Peyer's patch (tissue), 4 donors: ENCODE data around the gene NR1D1. TPM values are rescaled to one million over a fixed set of nuclear protein-coding genes. Genes with fewer than 3 reads are reported as not detected.

Experiments used
- DNase-seq, 3 donors: peaks; one replicate each; pipeline ENCODE4 v3.0.0-alpha.2; 2017 to 2019
- H3K27ac ChIP-seq, 4 donors: fragments of 200-600 bp; sonication (generic); one replicate each; pipeline ENCODE4 v1.5.1; 2016 to 2019
- H3K27me3 ChIP-seq, 2 donors: fragments of 200-600 bp; sonication (generic); one replicate each; pipeline ENCODE4 v1.5.1; 2019
- H3K36me3 ChIP-seq, 3 donors: fragments of 200-600 bp; sonication (generic); one replicate each; pipeline ENCODE4 v1.5.1; 2016 to 2019
- H3K4me1 ChIP-seq, 4 donors: fragments of 200-600 bp; sonication (generic); one replicate each; pipeline ENCODE4 v1.5.1; 2016 to 2019
- H3K4me3 ChIP-seq, 4 donors: fragments of 200-600 bp; sonication (generic); 1 replicate in 3 of 4; 2 replicates in 1 of 4; pipeline ENCODE4 v1.5.1; 2016 to 2019; ENCODE audit warnings: mild to moderate bottlenecking in 1 of 4
- H3K9me3 ChIP-seq, 4 donors: fragments of 200-600 bp; sonication (generic); one replicate each; pipeline ENCODE4 v1.5.1; 2016 to 2019; ENCODE audit warnings: mild to moderate bottlenecking in 1 of 4
- CTCF ChIP-seq, 6 experiments: fragments of 450-650 bp in 4 of 6; fragments of 200-600 bp in 2 of 6; sonication (generic) in 1 of 6; IDR thresholded peaks; one replicate each; pipeline ENCODE4 v1.5.1; 2017 to 2019; ENCODE audit warnings: antibody characterized with exemption in 6 of 6, mild to moderate bottlenecking in 3 of 6, moderate library complexity in 1 of 6
- POLR2A ChIP-seq, 2 donors: fragments of 450-650 bp; IDR thresholded peaks; one replicate each; pipeline ENCODE4 v1.5.1; 2017; ENCODE audit warnings: antibody characterized with exemption in 2 of 2, mild to moderate bottlenecking in 2 of 2, moderate library complexity in 2 of 2
- total RNA-seq, 4 donors: library from RNA; depleted of rRNA; stranded (reverse); fragments of >200 nt; gene quantifications; one replicate each; pipeline ENCODE4 v1.1.0, GENCODE V29; 2016

NR1D1 gene
- total RNA-seq, 4 donors from 2014 or later = 13.2 to 38.8 (median 18.9) TPM

DNA sequence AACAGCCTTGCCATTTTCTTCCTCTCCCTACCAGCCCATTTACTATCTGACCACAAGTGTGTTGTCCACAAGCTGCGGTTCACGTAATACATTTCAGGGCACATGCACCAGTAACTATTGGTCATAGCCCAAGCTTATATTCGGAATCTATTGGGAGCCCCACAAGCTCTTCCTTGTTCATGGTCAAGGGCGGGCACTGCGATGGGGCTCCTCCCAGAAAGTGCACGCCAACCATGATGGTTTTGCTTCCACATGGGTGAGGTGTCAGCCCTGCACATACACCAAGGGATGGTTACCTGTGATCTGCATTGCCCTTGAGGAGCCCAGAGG, 25.6 kb downstream of the NR1D1 start:
- Histone ChIP-seq H3K27me3 (no peaks in the 10 kb centered on the region), H3K27ac (peak overlapping the region; percentile 78 to 100 (median 94)), H3K9me3 (no peaks in the 10 kb centered on the region), H3K4me1 (peaks cover 31 to 74% (median 42%) of the 10 kb centered on the region in 4 donors), H3K4me3 (peak overlapping the region in 2 of 4 donors; percentile 15 to 22), H3K36me3 (peaks cover 0 to 30% (median 0%) of the 10 kb centered on the region in 3 donors)
- TF ChIP-seq CTCF (IDR thresholded peaks at IDR 0.05) = no peak
- TF ChIP-seq POLR2A (IDR thresholded peaks at IDR 0.05) = no peak
- no peak for DNase-seq

DNA sequence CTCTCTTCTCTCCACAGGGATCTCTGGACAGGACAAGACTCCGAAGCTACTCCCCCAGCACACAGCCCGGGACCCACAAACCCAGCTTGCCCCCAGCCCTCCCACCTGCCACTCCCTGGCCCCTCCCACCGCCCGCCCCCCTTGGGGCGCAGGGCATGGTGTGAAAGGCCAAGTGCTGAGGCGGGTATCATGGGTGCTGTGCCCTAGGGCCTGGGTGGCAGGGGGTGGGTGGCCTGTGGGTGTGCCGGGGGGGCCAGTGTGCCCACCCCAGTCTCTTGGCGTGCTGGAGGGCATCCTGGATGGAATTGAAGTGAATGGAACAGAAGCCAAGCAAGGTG, 26.2 kb downstream of the NR1D1 start:
- no peak overlapping the region for H3K4me3 ChIP-seq
- peak overlapping the region; percentile 78 to 100 (median 94) for H3K27ac ChIP-seq
- H3K4me1 ChIP-seq = peaks cover 36 to 80% (median 48%) of the 10 kb centered on the region in 4 donors
- no peak for DNase-seq
- no peaks in the 10 kb centered on the region for H3K27me3 ChIP-seq
- no peaks in the 10 kb centered on the region for H3K9me3 ChIP-seq
- TF ChIP-seq CTCF (IDR thresholded peaks at IDR 0.05) (no peak), POLR2A (IDR thresholded peaks at IDR 0.05) (no peak)
- peaks cover 0 to 26% (median 0%) of the 10 kb centered on the region in 3 donors for H3K36me3 ChIP-seq

DNA sequence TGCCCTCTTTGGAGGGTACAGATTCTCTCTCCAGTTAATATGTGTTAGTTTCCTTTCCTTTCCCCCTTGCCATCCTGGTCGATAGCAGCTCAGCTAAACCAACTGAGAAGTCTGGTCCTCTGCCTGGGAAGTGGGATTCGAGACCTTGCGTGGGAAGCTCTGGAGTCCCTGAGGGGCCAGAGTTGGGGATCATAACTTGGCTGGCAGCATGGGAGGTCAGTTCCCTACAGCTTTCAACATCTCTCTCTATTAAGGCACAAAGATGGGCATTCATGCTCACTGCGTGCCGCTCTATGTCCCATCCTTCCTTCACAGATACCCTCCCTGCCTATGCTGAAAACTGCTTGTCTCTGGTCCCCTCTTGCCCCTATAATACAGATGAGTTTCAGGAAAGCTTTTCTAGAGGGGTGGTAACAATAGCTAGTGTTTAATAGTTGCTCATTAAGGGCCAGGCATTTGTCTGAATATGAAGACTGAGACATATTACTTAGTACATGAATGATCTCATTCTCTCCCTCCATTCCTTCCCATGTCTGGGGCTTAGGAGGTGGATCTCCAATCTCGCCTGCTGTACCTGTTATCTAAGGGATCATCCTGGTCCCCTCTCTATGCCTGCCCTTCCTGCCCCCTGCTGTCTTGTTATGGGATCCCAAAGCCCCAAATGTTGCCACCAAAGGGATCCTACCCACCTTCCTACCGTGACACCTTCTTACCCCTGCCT, 26.8 kb downstream of the NR1D1 start:
- Histone ChIP-seq H3K4me1 (peaks cover 36 to 86% (median 50%) of the 10 kb centered on the region in 4 donors), H3K4me3 (no peak overlapping the region), H3K9me3 (no peaks in the 10 kb centered on the region), H3K27me3 (no peaks in the 10 kb centered on the region), H3K36me3 (peaks cover 0 to 20% (median 0%) of the 10 kb centered on the region in 3 donors), H3K27ac (peak overlapping the region; percentile 78 to 100 (median 94))
- TF ChIP-seq CTCF (IDR thresholded peaks at IDR 0.05) = peak in 1 of 6 experiments; percentile 4
- no peak for TF ChIP-seq POLR2A (IDR thresholded peaks at IDR 0.05)
- DNase-seq = no peak

- peak overlapping the region; percentile 78 to 100 (median 94) for H3K27ac ChIP-seq
- H3K36me3 ChIP-seq = peaks cover 0 to 13% (median 0%) of the 10 kb centered on the region in 3 donors
- DNase-seq = peak in 2 of 3 donors; percentile 90 to 91
- peaks cover 36 to 94% (median 58%) of the 10 kb centered on the region in 4 donors for H3K4me1 ChIP-seq
- TF ChIP-seq CTCF (IDR thresholded peaks at IDR 0.05) (peak in 1 of 6 experiments; percentile 33), POLR2A (IDR thresholded peaks at IDR 0.05) (peak; percentile 66 to 93)
- H3K9me3 ChIP-seq = no peaks in the 10 kb centered on the region
- no peaks in the 10 kb centered on the region for H3K27me3 ChIP-seq
- H3K4me3 ChIP-seq = peak overlapping the region in 2 of 4 donors; percentile 40 to 48
Measured at GRCh38 chr17:40072735-40073346, 27.5 kb downstream of the NR1D1 start.

- no peaks in the 10 kb centered on the region for H3K27me3 ChIP-seq
- peaks cover 0 to 7% (median 0%) of the 10 kb centered on the region in 3 donors for H3K36me3 ChIP-seq
- no peaks in the 10 kb centered on the region for H3K9me3 ChIP-seq
- peaks cover 36 to 99% (median 60%) of the 10 kb centered on the region in 4 donors for H3K4me1 ChIP-seq
- peak in 2 of 3 donors; percentile 82 to 85 for DNase-seq
- TF ChIP-seq CTCF (IDR thresholded peaks at IDR 0.05) = no peak
- TF ChIP-seq POLR2A (IDR thresholded peaks at IDR 0.05) = no peak
- H3K4me3 ChIP-seq = peak overlapping the region in 2 of 4 donors; percentile 40 to 48
- peak overlapping the region; percentile 78 to 100 (median 94) for H3K27ac ChIP-seq
Measured at GRCh38 chr17:40072040-40072734, 28.2 kb downstream of the NR1D1 start.
